Dermis microvascular lymphatic vessel endothelial cell (primary cell): ENCODE results near the gene PNPO. TPM values are rescaled to one million over a fixed set of nuclear protein-coding genes. Genes with fewer than 3 reads are reported as not detected.

ENCODE experiments used
- DNase-seq, 2 donors: peaks; one replicate each; pipeline versions ENCODE4 v3.0.0 to v3.0.0-alpha.2; 2010; ENCODE audit warnings: low read depth in 2 of 2
- total RNA-seq: library from RNA; depleted of rRNA; stranded (reverse); fragments of >200 nt; gene quantifications from 2 replicates; pipeline ENCODE4 v1.2.1, GENCODE V29; 2014

PNPO gene
- total RNA-seq: 18.9 and 27.1 TPM in 2 replicates

DNA sequence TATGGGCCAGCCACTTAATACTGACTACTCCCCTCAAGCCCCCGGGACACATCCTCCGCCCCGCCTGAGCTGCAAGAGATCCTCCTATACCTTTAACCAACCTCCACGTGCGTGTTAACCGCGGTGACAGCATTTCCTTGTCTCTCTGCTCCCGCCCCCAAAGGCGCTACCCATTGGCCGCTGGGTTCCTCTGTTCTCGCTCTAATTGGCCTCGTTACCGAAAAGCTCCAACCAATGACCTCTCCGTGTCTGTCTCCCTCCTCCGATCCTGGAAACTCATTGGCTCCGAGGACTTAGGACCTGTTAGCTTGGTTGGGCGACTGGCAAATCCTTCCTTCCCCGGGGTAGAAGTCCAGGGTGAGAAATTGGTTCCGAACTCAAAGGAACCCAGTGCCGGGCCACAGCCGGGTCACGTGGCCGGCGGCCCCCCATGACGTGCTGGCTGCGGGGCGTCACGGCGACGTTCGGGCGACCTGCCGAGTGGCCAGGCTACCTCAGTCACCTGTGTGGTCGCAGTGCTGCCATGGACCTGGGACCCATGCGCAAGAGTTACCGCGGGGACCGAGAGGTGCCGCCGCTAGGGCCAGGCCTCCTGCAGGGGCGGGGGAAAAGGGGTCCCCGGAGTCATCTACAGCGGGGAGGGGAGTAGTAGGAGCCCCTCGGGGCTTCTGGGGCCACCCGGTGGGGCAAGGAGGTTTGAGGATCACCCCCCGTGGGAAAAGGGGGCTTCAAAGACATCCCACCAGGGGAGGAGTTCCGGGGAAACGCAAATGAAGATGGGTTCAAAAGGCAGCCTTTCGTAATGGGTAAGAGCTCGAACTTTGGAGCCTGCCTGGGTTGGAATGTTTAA is at the start of gene PNPO:
Gene PNPO (plus strand): TSS at position 326 of the 850 bp plus-strand sequence. CDS start 105 bp downstream, at position 431.
- peak; percentile 97 to 99 for DNase-seq

DNA sequence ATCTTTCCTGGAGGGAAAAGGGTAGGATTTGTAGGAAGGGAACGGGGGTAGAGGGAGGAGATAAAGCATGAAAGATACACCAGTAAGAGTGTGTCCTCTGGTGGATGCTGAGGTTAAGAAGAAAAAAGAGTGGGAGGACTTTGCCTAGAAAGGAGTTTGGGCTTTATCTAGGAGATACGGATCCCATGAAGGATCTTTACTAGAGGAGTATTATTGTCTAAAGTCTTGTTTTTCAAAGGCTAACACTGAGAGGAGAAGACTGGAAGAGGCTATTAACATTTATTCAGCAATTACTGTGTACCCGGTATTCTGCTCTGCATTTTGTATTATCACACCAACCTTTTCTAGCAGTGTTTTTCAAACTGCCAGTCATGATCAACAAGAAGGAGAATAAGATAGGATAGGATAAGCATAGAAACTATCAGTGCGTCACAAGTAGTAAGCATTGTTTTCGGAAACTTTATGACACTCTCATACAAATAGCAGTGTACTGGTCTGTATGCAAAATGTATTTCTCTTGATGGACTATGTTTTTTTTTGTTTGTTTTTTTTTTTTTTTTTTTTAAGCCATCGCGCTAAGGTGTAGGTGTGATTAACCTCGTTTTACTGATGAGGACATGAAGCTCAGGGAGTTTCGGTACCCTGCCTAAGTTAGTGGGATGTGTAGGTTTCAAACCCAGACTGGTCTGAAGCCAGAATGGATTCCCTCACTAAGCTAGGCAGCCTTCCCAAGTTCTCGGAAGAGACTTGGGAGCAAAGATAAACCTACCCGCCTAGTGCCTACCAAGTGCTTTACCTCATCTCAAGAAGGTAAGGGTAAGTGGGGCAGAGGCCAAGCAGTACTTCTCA is 46.6 kb upstream of the PNPO start:
- DNase-seq: no peak

DNA sequence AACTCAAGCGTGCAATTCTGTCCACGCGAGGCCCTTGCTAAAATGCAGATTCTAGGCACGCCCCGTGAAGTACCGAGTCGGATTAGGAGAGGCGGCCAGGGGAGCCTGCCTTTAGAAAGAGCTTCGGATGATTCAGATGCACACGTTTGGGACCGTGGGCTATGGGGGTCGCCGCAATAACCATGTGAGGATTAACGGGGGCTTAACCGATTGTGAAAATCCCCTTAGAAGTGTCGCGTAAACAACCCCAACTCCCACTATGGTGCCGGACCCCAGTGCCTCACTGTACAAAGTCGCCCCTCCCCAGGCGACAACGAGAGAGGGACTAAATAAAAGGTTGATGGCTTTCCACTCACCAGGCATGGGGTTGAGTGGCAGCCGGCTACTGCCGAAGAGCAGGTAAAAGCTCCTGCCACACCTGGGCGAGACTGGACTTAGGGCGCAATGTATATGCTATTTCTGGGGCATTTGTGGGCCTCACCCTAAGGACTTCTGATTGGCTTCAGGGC is 46.0 kb upstream of the PNPO start:
- no peak for DNase-seq

DNA sequence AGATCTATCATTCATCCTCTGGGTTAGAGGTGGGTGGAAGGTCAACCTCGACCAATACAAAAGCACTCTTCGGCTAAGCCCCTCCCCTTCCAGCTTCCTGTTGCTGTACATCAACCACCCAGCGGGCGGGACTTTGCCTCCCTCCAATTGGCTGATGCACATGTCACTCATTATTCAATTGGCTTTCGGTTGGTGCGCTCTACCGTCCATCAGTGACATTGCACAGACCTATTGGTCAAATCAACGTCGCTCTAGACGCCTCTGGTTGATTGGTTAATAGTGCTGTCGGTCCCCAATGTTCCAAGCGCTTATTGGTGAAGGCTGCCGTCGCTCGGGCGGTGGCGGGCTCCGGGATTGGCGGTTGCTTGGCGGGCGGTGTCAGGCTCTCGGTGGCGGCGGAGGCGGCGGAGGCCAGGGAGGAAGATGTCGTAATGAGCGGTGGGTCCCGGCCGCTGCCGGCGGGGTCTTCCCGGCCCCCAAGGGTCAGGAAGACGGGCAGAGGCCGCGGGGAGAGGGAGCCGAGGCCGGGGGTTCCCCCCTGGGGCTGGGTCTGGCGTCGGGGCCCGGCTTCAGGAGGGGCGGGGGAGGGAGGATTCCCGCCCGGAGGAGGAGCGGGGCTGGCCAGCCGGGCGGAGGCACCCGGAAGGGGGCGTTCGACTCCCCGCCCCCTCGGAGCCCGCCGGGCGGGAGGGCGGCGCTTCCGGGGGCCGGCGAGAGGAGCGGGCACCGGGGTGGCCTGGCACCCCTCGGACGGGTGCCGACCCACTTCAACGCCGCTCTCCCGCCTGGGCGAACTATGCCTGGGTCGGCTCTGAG is 45.3 kb upstream of the PNPO start, which contains the start of gene SP2:
Gene SP2 (plus strand): TSS at position 381 of the 816 bp plus-strand sequence. CDS start 51 bp downstream, at position 432.
- peak; percentile 100 for DNase-seq

DNA sequence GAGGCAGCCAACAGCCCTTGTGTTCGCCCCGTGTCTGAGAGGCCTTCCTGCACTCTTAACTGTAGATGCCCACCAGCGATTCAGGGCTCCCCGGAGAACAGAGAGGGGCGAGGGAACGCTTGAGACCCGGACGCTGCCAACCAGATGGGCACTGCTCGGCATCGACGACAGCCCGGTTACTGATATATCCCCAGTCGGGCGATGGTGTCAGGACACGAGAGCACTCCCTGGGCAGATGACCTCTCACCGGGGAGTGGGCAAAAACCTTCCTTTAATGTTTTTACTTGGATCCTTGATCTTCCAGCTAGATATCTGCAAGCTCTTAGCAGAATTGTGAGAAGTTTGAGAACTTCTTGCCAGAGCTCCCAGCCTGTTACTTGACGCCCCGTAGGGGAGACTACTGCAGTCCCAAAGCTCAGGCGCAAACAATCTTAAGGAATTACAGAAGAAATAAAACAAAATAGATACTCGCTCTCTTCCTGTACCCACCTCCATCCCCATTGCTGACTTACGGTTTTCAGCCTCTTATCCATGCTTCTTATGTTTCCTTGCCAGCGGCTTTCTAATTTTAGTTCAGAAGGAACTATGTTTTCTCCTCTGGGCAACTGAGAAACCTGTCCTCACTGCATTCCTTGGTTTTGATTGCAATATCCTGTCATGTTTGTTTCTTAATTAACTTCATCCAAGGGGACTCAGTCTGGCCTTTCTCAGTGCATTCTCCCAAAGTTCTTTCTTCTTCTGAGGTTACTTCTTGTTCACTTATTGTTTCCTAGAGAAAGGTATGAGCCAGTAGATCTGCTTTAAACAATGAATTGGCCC is 44.5 kb upstream of the PNPO start:
- no peak for DNase-seq

DNA sequence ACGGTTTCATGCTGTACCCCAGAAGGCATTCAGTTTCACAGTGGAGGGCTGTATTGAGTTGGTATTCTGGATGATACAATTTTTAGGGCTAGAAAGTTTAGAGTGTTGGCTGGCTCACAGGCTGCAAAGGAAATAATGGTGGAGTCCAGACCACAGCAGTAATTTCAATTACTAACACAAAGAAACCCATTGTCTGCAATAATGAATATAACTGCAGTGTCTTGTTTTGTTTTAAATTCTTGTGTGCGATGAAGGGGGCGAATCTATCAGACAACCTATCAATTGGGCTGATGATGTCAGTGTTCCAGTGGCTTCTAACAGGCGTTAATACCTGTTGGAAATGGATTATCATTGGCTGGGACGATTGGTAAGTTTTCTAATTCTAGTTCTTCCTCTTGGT is 43.8 kb upstream of the PNPO start:
- DNase-seq: no peak

DNA sequence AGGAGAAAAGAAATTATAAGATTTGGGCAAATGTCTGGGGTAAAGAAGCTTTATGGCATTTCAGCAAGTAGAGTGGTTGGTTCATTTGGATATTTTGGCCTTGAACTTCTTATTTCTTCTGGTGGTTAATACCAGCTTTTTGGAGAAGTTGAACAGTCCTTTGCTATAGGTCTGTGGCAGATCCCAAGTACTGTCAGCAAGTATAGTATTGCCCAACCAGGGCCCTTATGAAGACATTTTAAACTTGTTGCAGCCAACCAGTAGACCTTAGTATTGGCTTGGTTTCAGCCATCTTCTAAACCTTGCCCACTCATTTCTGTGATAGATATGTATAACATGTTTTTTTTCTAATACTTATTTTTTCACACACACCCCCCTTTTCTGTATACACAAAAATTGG is 43.1 kb upstream of the PNPO start:
- DNase-seq: no peak

DNA sequence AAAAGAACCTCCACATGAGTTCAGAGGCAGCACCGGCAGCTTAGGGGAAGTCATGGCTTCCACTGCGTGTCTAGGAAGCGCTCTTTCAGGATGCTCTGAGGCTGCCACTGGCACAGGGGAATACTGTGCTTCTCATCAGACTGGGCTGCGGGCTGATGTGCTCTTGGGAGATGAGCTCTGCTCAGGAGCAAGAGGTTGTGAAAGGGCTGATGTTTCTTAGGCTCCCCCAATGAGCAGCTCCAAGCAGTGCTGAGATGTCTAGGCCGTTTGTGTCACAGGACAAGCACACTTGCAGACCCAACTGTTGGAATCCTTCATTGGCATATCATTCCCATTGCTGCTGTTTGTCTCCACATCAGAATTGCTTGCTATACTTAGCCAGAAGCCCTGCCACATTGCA is 41.7 kb upstream of the PNPO start:
- no peak for DNase-seq

DNA sequence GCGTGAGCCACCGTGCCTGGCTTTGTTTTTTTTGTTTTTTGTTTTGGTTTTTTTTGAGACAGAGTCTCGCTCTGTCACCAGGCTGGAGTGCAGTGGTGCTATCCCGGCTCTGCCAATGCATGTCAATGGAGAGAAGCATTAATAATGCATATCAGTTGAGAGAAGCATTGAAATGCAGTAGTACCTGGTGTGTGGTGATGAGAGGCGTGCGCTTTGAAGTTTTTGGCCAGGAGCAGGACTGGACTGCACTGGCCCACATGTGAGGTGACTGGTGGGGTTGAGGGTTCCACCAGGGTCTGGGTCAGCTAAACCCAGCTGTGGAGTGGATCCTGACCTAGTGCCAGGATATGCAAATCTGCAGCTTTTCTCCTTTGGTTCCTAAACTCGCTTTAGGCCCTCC is 39.9 kb upstream of the PNPO start:
- no peak for DNase-seq

DNA sequence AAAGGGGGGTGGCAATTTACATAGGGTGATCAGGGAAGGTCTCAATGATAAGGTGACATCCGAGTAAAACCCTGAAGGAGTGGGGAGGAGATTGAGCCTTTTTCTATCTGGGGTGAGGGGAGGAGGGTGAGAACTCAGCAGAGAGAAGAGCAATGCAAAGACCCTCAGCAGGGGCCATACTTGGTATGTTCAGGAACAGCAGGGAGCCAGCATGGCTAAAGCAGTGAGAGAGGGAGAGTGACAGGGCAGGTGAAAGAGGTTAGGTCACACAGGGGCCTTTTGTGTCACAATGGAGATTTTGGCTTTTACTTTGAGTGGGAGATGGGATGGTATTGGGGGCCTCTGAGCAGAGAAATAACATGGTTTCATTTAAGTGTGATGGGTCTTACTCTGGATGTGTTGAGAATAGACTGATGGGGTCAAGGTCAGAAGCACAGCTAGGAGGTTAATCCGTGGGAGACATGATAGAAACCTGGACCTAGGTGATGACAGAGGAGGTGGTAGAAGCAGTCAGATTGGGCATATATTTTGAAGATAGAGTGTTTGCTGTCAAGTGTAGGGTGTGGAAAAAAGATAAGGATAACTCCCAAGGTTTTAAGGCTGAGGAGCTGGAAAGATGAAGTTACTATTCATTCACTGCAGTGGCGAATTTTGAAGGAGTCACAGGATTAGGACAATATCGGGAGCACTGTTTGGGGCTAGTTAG is 39.2 kb upstream of the PNPO start:
- no peak for DNase-seq

DNA sequence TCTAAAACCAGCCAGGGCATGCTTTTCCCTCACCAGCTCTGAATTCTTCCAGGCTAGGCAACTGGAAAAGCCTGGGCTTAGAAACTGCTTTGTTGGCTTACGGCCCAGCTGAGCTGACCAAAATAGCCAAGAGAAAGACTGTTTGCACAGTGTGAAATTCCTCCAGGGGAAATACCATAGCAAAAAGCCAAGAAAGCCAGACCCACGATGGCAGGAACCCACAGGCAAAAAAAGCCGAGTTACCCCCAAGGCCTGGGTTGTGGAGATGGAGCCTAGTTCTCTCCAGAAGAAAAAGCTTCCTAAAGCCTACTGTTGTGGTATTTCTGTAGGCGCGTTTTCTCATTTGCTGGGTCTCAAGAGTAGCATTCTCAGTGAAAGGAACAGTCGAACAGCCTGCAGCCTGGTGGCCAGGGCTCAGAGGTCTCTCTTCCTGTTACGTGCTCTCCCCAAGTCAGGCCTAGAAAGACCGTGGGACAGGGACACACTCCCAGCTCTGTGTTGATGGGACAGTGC is 36.1 kb upstream of the PNPO start:
- peak; percentile 30 to 67 for DNase-seq

DNA sequence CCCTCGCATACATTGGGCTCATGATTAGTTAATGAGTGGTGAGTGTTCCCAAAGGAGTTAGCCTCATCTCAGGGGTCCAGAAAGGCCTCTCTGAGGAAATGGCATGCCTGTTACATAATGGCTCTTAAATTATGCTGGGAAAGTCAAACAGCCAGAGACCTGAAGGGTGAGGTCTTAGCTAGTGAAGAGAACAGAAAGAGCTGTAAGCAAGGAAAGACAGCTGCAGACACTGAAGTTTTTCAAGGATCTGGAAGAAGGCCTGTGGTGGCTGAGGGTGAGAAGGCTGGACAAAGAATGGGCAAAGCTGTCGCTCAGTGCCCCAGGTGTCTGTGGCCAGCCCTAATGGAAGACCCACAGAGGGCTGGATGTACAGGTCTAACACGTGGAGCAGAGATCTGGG is 34.9 kb upstream of the PNPO start:
- no peak for DNase-seq

DNA sequence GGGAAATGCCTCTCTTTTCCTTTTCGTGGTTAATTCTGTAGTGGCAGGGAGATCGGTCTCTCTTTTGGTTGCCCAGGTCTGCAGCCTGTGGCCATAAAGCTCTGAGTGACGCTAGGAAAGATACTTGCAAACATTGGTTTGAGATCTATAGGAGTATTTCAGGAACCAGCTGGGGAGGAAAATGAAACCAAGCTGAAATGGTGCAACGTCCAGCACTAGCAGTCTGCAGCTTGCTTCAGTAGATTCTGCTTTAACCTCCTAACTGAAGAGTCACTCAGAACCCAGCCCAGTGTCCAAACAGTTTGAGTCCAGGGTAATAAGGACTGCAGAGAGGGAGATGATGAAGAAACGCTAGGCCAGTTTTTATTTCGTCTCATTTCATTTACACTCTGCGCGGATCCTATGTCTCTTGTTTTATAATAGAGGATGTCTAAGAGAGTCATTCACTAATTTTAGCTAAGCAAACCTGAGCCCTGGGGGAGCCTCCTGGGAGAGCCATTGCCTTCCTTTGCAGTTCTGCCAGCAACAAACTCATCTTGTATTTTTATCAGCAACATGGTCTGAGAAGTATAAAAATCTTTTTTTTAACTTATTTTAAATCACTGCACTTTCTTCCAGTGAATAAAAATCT is 33.3 kb upstream of the PNPO start:
- DNase-seq: no peak

DNA sequence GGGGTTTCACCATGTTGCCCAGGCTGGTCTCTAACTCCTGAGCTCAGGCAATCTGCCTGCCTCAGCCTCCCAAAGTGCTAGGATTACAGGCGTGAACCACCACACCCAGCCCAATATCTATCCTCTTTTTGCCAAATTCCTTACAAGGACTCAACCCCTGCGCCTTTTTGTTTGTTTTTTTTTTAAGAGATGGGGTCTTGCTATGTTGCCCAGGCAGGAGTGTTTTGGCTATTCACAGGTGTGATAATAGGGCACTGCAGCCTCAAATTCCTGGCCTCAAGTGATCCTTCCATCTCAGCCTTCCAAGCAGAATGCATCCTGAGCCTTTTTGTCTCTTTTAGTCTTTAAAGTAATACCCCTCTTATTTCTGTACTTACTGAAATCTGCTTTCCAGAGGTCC is 28.3 kb upstream of the PNPO start:
- no peak for DNase-seq

DNA sequence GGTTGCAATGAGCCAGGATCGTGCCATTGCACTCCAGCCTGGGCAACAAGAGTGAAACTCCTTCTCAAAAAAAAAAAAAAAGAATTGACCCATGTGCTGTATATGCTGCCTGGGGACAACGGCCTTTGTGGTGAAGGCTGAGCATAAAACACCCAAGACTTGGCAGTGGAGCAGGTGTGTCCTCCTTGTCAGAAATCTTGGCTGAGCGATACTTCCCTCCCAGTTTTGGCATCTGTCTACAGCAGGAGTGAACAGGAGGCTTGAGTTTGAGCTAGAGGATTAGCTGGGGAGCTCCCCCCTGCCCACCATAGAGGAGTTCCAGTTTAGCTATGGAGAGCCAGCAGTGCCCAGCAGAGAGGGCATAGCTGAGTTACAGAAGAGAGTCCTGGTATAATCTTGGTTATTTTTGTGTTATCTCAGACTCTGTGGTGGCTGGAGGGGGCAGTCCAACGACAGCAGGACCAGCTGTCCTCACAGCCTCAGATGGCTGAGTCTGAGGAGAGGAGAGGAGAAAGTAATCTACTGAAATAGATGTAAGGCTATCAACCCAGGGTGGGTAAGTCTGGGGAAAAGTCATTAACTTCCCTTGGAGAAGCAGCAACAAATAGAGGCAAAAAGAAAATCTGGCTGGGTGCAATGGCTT is 26.9 kb upstream of the PNPO start:
- no peak for DNase-seq

DNA sequence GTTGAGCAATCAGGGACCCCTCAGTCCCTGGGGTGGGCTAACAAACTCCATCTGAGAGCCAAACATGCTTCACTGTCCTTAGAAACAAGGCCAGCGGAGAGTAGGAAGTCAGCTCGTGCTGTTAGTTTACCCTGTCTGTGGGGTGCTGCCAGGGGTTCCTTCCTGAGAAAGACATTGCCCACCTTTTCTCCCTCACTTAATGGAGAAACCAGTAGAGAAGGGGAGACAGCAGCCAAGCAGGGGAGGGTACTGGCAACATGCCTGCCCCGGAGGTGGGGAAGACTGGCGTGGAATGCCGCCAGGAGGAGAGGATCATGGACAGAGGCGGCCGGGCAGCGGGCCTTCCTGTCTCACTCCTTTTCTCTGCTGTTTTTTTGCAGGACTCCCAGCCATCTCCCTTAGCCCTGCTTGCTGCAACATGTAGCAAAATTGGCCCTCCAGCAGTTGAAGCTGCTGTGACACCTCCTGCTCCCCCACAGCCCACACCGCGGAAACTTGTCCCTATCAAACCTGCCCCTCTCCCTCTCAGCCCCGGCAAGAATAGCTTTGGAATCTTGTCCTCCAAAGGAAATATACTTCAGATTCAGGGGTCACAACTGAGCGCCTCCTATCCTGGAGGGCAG is 25.5 kb upstream of the PNPO start:
- peak in 1 of 2 donors; percentile 8 for DNase-seq

DNA sequence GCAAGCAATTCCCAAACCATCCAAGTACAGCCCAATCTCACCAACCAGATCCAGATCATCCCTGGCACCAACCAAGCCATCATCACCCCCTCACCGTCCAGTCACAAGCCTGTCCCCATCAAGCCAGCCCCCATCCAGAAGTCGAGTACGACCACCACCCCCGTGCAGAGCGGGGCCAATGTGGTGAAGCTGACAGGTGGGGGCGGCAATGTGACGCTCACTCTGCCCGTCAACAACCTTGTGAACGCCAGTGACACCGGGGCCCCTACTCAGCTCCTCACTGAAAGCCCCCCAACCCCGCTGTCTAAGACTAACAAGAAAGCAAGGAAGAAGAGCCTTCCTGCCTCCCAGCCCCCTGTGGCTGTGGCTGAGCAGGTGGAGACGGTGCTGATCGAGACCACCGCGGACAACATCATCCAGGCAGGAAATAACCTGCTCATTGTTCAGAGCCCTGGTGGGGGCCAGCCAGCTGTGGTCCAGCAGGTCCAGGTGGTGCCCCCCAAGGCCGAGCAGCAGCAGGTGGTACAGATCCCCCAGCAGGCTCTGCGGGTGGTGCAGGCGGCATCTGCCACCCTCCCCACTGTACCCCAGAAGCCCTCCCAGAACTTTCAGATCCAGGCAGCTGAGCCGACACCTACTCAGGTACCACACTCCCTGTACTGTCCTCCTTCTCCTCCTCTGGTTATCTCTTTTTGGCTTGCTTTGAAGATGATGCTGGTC is 24.7 kb upstream of the PNPO start:
- no peak for DNase-seq

DNA sequence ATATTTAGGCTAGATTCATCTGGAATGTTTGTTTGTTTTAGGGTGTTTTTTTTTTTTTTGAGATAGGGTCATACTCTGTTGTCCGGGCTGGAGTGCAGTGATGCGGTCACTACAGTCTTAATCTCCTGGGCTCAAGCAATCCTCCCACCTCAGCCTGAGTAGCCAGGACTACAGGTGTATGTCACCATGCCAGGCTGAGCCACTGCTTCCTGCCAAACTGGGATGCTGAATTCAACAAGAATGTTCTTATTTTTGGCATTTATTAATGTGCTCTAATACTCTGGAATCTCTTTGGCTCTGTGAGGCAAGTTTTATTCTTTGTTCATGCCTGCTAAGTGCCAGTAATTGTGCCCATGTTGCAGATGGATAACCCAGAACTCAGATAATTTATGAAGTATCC is 23.8 kb upstream of the PNPO start:
- no peak for DNase-seq
